H1 (cell line): ENCODE data around the gene ZNF750. TPM values are rescaled to one million over a fixed set of nuclear protein-coding genes. Genes with fewer than 3 reads are reported as not detected.
A peak's percentile ranks its signal among the peaks of the same experiment; 100 is the strongest.

ENCODE experiments used
- CTCF ChIA-PET: fragments of 300-600 bp; sonication (Branson Sonifier 250); formaldehyde crosslinking; loops from one replicate; lab custom pipeline; 2021; ENCODE audit not compliant: partially characterized antibody; lab: Charles Lee
- POLR2A ChIA-PET: fragments of 300-600 bp; sonication (Branson Sonifier 250); formaldehyde crosslinking; loops from one replicate; lab custom pipeline; 2021; ENCODE audit warnings: inconsistent platforms; ENCODE audit not compliant: partially characterized antibody; lab: Charles Lee
- DNase-seq, 2 experiments: peaks; one replicate each; pipeline versions ENCODE4 v3.0.0 to v3.0.0-alpha.2; 2010 to 2022; ENCODE audit warnings: low spot score in 2 of 2, low read depth in 1 of 2, mixed read lengths in 1 of 2
- FAIRE-seq: peaks from 2 replicates; lab custom pipeline; 2011; peaks lifted over from hg19 to GRCh38; lab: Jason Lieb, UNC
- H2AFZ ChIP-seq: 2 replicates; pipeline ENCODE4 v1.8.1; 2012; ENCODE audit warnings: low read length, inconsistent platforms
- H2AK5ac ChIP-seq: 2 replicates; pipeline ENCODE4 v1.6.1; 2013; ENCODE audit warnings: low read depth, low read length
- H2BK120ac ChIP-seq: replicated peaks from 2 replicates; pipeline ENCODE3; 2013; ENCODE audit warnings: low read depth, low read length, inconsistent platforms
- H2BK12ac ChIP-seq: 2 replicates; pipeline ENCODE4 v1.6.1; 2013; ENCODE audit warnings: low read depth, low read length
- H2BK15ac ChIP-seq: 2 replicates; pipeline ENCODE4 v1.6.1; 2013; ENCODE audit warnings: low read length
- H2BK20ac ChIP-seq: 2 replicates; pipeline ENCODE4 v1.6.1; 2013; ENCODE audit warnings: low read length
- H2BK5ac ChIP-seq: 2 replicates; pipeline ENCODE4 v1.6.1; 2013; ENCODE audit warnings: low read depth, low read length
- H3K14ac ChIP-seq: 2 replicates; pipeline ENCODE4 v1.6.1; 2013; ENCODE audit warnings: inconsistent platforms; ENCODE audit not compliant: insufficient read length
- H3K18ac ChIP-seq: 2 replicates; pipeline ENCODE4 v1.6.1; 2013; ENCODE audit warnings: low read length; ENCODE audit errors: extremely low read depth
- H3K23ac ChIP-seq: 2 replicates; pipeline ENCODE4 v1.6.1; 2013; ENCODE audit warnings: inconsistent platforms; ENCODE audit not compliant: insufficient read length
- H3K23me2 ChIP-seq: 2 replicates; pipeline ENCODE4 v1.6.1; 2013; ENCODE audit warnings: low read depth, low read length
- H3K27ac ChIP-seq: 2 replicates; pipeline ENCODE4 v1.6.1; 2011; ENCODE audit warnings: low read depth, low read length, inconsistent platforms
- H3K27me3 ChIP-seq, 4 experiments: replicated peaks in 1 of 4; 1 replicate in 1 of 4; 2 replicates in 3 of 4; pipeline versions ENCODE4 v1.6.1 to v1.8.1; 2011 to 2013; ENCODE audit warnings: low read length in 3 of 4, mild to moderate bottlenecking in 3 of 4, inconsistent platforms in 2 of 4, mixed read lengths in 2 of 4, moderate library complexity in 1 of 4; ENCODE audit not compliant: control insufficient read depth in 3 of 4, insufficient read depth in 3 of 4; ENCODE audit errors: extremely low read depth in 1 of 4
- H3K36me3 ChIP-seq, 4 experiments: 2 replicates each; pipeline versions ENCODE4 v1.6.1 to v1.8.1; 2011 to 2013; ENCODE audit warnings: mild to moderate bottlenecking in 4 of 4, low read length in 3 of 4, moderate library complexity in 2 of 4, control low read depth in 1 of 4, inconsistent platforms in 1 of 4; ENCODE audit not compliant: insufficient read depth in 4 of 4, control insufficient read depth in 2 of 4
- H3K4ac ChIP-seq: replicated peaks from 2 replicates; pipeline ENCODE3; 2013; ENCODE audit warnings: low read length, low read depth, mixed read lengths, inconsistent platforms; ENCODE audit not compliant: insufficient read length
- H3K4me1 ChIP-seq, 4 experiments: replicated peaks in 1 of 4; 1 replicate in 1 of 4; 2 replicates in 3 of 4; pipeline versions ENCODE4 v1.6.1 to v1.8.1; 2011 to 2013; ENCODE audit warnings: low read length in 3 of 4, inconsistent platforms in 2 of 4, mixed read lengths in 1 of 4; ENCODE audit not compliant: insufficient read depth in 4 of 4, control insufficient read depth in 3 of 4
- H3K4me2 ChIP-seq, 2 experiments: 2 replicates each; pipeline versions ENCODE4 v1.6.1 to v1.8.1; 2011 to 2013; ENCODE audit warnings: low read depth in 2 of 2, low read length in 2 of 2, control low read depth in 1 of 2, inconsistent platforms in 1 of 2, mild to moderate bottlenecking in 1 of 2; ENCODE audit not compliant: insufficient read depth in 1 of 2
- H3K4me3 ChIP-seq, 4 experiments: fragments of 200-600, 300-600 bp in 1 of 4; sonication (generic), shearing (Covaris generic), sonication (Bioruptor Twin) in 1 of 4; 2 replicates each; pipeline versions ENCODE4 v1.5.1 to v1.8.1; 2011 to 2016; ENCODE audit warnings: low read length in 4 of 4, low read depth in 3 of 4, control low read depth in 2 of 4, inconsistent platforms in 2 of 4, mild to moderate bottlenecking in 2 of 4, mixed read lengths in 1 of 4, moderate library complexity in 1 of 4; ENCODE audit not compliant: insufficient read depth in 2 of 4; ENCODE audit errors: extremely low read depth in 1 of 4
- H3K56ac ChIP-seq: replicated peaks from 2 replicates; pipeline ENCODE3; 2013; ENCODE audit warnings: low read depth, mild to moderate bottlenecking, mixed read lengths, low read length, inconsistent platforms; ENCODE audit not compliant: insufficient read length
- H3K79me1 ChIP-seq: 2 replicates; pipeline ENCODE4 v1.6.1; 2013; ENCODE audit warnings: low read depth, low read length, control low read depth
- H3K79me2 ChIP-seq, 2 experiments: 2 replicates each; pipeline versions ENCODE4 v1.6.1 to v1.8.1; 2012 to 2013; ENCODE audit warnings: low read length in 2 of 2, mild to moderate bottlenecking in 2 of 2, inconsistent platforms in 1 of 2; ENCODE audit not compliant: insufficient read depth in 2 of 2, control insufficient read depth in 1 of 2
- H3K9ac ChIP-seq, 4 experiments: replicated peaks in 1 of 4; 1 replicate in 1 of 4; 2 replicates in 3 of 4; pipeline versions ENCODE4 v1.6.1 to v1.8.1; 2011 to 2013; ENCODE audit warnings: low read depth in 3 of 4, low read length in 3 of 4, control low read depth in 2 of 4, mild to moderate bottlenecking in 2 of 4, moderate library complexity in 2 of 4, inconsistent platforms in 1 of 4; ENCODE audit errors: extremely low read depth in 1 of 4
- H3K9me3 ChIP-seq, 2 experiments: 2 replicates each; pipeline versions ENCODE4 v1.6.1 to v1.8.1; 2012 to 2013; ENCODE audit warnings: mild to moderate bottlenecking in 2 of 2, moderate library complexity in 2 of 2, control low read depth in 1 of 2, inconsistent platforms in 1 of 2, low read depth in 1 of 2, low read length in 1 of 2, mixed read lengths in 1 of 2; ENCODE audit not compliant: insufficient read depth in 2 of 2
- H4K20me1 ChIP-seq, 2 experiments: replicated peaks in 1 of 2; 2 replicates each; pipeline versions ENCODE3 to v1.8.1; 2011 to 2013; ENCODE audit warnings: inconsistent platforms in 2 of 2, low read length in 2 of 2, mild to moderate bottlenecking in 1 of 2; ENCODE audit not compliant: insufficient read depth in 2 of 2, control insufficient read depth in 1 of 2
- H4K5ac ChIP-seq: 2 replicates; pipeline ENCODE4 v1.6.1; 2013; ENCODE audit warnings: low read length, low read depth, mixed read lengths, inconsistent platforms; ENCODE audit not compliant: insufficient read length
- H4K8ac ChIP-seq: 2 replicates; pipeline ENCODE4 v1.8.0; 2013; ENCODE audit warnings: mild to moderate bottlenecking, moderate library complexity, low read length, inconsistent platforms; ENCODE audit not compliant: insufficient read depth; ENCODE audit errors: extremely low read depth
- H4K91ac ChIP-seq: replicated peaks from 2 replicates; pipeline ENCODE3; 2013; ENCODE audit warnings: low read length, mixed read lengths, inconsistent platforms; ENCODE audit not compliant: insufficient read length
- ATF2 ChIP-seq: IDR thresholded peaks from 2 replicates; pipeline ENCODE4 v1.6.1; 2012; ENCODE audit warnings: low read length, inconsistent platforms
- CREB1 ChIP-seq: IDR thresholded peaks from 2 replicates; pipeline ENCODE4 v1.6.1; 2012; ENCODE audit warnings: inconsistent platforms
- CTBP2 ChIP-seq: IDR thresholded peaks from 2 replicates; pipeline ENCODE4 v1.7.0; 2011; ENCODE audit warnings: borderline replicate concordance, mild to moderate bottlenecking, moderate library complexity, mixed read lengths, low read length; ENCODE audit not compliant: insufficient read depth, insufficient read length
- CTCF ChIP-seq, 3 experiments: IDR thresholded peaks; 1 replicate in 2 of 3; 2 replicates in 1 of 3; pipeline versions ENCODE4 v1.5.1 to v1.6.1; 2011; ENCODE audit warnings: low read length in 3 of 3, mild to moderate bottlenecking in 3 of 3, inconsistent platforms in 2 of 3, low read depth in 1 of 3, moderate library complexity in 1 of 3; ENCODE audit not compliant: insufficient read depth in 1 of 3; ENCODE audit errors: control extremely low read depth in 1 of 3
- GTF2F1 ChIP-seq: IDR thresholded peaks from 2 replicates; pipeline ENCODE4 v1.6.1; 2012; ENCODE audit warnings: low read depth, low read length, improper control_type of control experiment, borderline replicate concordance
- JUN ChIP-seq: IDR thresholded peaks from 2 replicates; pipeline ENCODE4 v1.6.1; 2011; ENCODE audit warnings: low read depth, mild to moderate bottlenecking, improper control_type of control experiment, low read length
- NANOG ChIP-seq: IDR thresholded peaks from 2 replicates; pipeline ENCODE4 v1.6.1; 2011; ENCODE audit warnings: low read length, low read depth, mild to moderate bottlenecking, inconsistent platforms; ENCODE audit not compliant: insufficient read depth, poor library complexity, severe bottlenecking
- NRF1 ChIP-seq: IDR thresholded peaks from 2 replicates; pipeline ENCODE4 v1.6.1; 2011; ENCODE audit warnings: mild to moderate bottlenecking, low read depth, low read length, improper control_type of control experiment
- WGBS, 2 experiments: shearing (Covaris generic) in 1 of 2; methylation state at CpG; one replicate each; pipeline versions ENCODE4 v1.1.6 to v1.1.7; 2013 to 2015; ENCODE audit warnings: low lambda C conversion rate in 2 of 2, mixed read lengths in 2 of 2, inconsistent platforms in 1 of 2, low coverage in 1 of 2, missing lambda C conversion rate in 1 of 2; ENCODE audit not compliant: insufficient replicate concordance in 2 of 2, insufficient coverage in 1 of 2, insufficient read length in 1 of 2; ENCODE audit errors: extremely low coverage in 1 of 2, missing lambda C conversion rate in 1 of 2; 5-methylcytosine and 5-hydroxymethylcytosine counted together
- polyA plus RNA-seq, 7 experiments: library from polyadenylated mRNA; depleted of rRNA in 3 of 7; stranded (reverse) in 5 of 7; unstranded in 2 of 7; fragments of >200 nt in 5 of 7; fragments of 200-250 nt in 2 of 7; gene quantifications; 1 replicate in 5 of 7; 2 replicates in 1 of 7; 4 replicates in 1 of 7; pipeline versions ENCODE4 v1.2.1 to v1.2.3, GENCODE V29; 2011 to 2013; ENCODE audit warnings: missing spikeins in 2 of 7, mixed read lengths in 2 of 7
- total RNA-seq: library from RNA; stranded (reverse); fragmentation: NEBNext Ultra II Directional; extraction: Animal tissue kit (Norgen Biotek cat#: 25700); gene quantifications from 2 replicates; pipeline ENCODE4 v1.2.1, GENCODE V29; 2021

Gene ZNF750
- total and polyA plus RNA-seq, 2 of the 8 experiments (the other 6 are each of a cell fraction or from before 2014, with no cell fraction given), result not detected

- no peak overlapping the region for H2BK120ac ChIP-seq
- H3K4me1 ChIP-seq, result peaks cover 0 to 6% (median 3%) of the 10 kb centered on the region in 4 experiments; a peak in 5 of 7 replicates
- H3K9ac ChIP-seq, result no peak overlapping the region
- CTCF ChIA-PET, result interaction anchor here (0.5 to 2.4 kb wide), 5 partner anchors 14 to 93 kb away, joined by 3 to 9 read pairs (median 4); no protein-coding TSS in a partner anchor
- no peak overlapping the region for H3K4me3 ChIP-seq
- no peak overlapping the region for H2AK5ac ChIP-seq
- H4K91ac ChIP-seq, result no peak overlapping the region
- H3K36me3 ChIP-seq, result peaks cover 0 to 2% (median 0%) of the 10 kb centered on the region in 4 experiments; a peak in 1 of 8 replicates
- no peak overlapping the region for H2BK20ac ChIP-seq
- no peak overlapping the region for H4K5ac ChIP-seq
- no peaks in the 10 kb centered on the region for H3K27me3 ChIP-seq
- H3K18ac ChIP-seq, result no peak overlapping the region
- FAIRE-seq (no peak), DNase-seq (no peak)
- no peak overlapping the region for H3K4me2 ChIP-seq
- H2BK5ac ChIP-seq, result 0 out of 2 replicates have a peak overlapping the region, but pooled peaks have one; percentile 66
- no peak overlapping the region for H2AFZ ChIP-seq
- H3K14ac ChIP-seq, result no peak overlapping the region
- no peak overlapping the region for H2BK15ac ChIP-seq
- H3K9me3 ChIP-seq, result no peaks in the 10 kb centered on the region
- H3K23ac ChIP-seq, result no peak overlapping the region
- peaks cover 0 to 29% of the 10 kb centered on the region in 2 experiments; a peak in 2 of 4 replicates for H3K79me2 ChIP-seq
- H2BK12ac ChIP-seq, result no peak overlapping the region
- H3K23me2 ChIP-seq, result no peaks in the 10 kb centered on the region
- no peak overlapping the region for H3K27ac ChIP-seq
- peaks cover 0 to 13% of the 10 kb centered on the region in 2 experiments for H4K20me1 ChIP-seq
- no peak overlapping the region; the same call in 1 of the 2 replicates for H4K8ac ChIP-seq
- WGBS, 2 experiments, result 89% methylated on average over 23 of the region's 23 CpGs; no CpG with 5 or more reads in 1 of the 2 experiments
- H3K79me1 ChIP-seq, result peaks cover 19% of the 10 kb centered on the region
- POLR2A ChIA-PET, result no interaction called here
- H3K4ac ChIP-seq, result no peak overlapping the region
- H3K56ac ChIP-seq, result no peak overlapping the region
- TF ChIP-seq NRF1 (no peak), CREB1 (no peak), GTF2F1 (no peak), CTBP2 (no peak), NANOG (no peak), ATF2 (no peak), JUN (no peak), CTCF (IDR thresholded peaks at IDR 0.05; ENCODE audit: control extremely low read depth in 1 of 3, insufficient read depth in 1 of 3, low read depth in 1 of 3, low read length in 3 of 3) (no peak)
These were observed 43.7 kb upstream of the ZNF750 start for GRCh38 chr17:82883419-82884031.
